ENCODE measurements around the gene TECRL. TPM values are rescaled to one million over a fixed set of nuclear protein-coding genes. Genes with fewer than 3 reads are reported as not detected.
A peak's percentile ranks its signal among the peaks of the same experiment; 100 is the strongest.

The TECRL gene
- not detected in 2 replicates for total RNA-seq (2014; rRNA removed; shearing (Covaris generic))

GRCh38 chr4:64409300-64409699 lies at the start of gene TECRL:
Gene TECRL (minus strand): TSS chr4:64409450. CDS start chr4:64409351, 99 bp downstream.
- DNase-seq (ENCODE audit: low spot score), result no peak

GRCh38 chr4:64432674-64433073 lies 23.4 kb upstream of the TECRL start:
- no peak for DNase-seq (ENCODE audit: low spot score)

GRCh38 chr4:64430933-64431332 lies 21.7 kb upstream of the TECRL start:
- DNase-seq (ENCODE audit: low spot score), result no peak

- DNase-seq (ENCODE audit: low spot score), result peak; percentile 40
Measured at GRCh38 chr4:64417974-64418373, 8.7 kb upstream of the TECRL start.

- no peak for DNase-seq (ENCODE audit: low spot score)
Measured at GRCh38 chr4:64407000-64407399, 2.2 kb downstream of the TECRL start.

- DNase-seq (ENCODE audit: low spot score), result no peak
Measured at GRCh38 chr4:64405761-64406160, 3.5 kb downstream of the TECRL start.

GRCh38 chr4:64402684-64403083 lies 6.6 kb downstream of the TECRL start:
- no peak for DNase-seq (ENCODE audit: low spot score)

GRCh38 chr4:64399313-64400109 lies 9.7 kb downstream of the TECRL start:
- no peak for DNase-seq (ENCODE audit: low spot score)

GRCh38 chr4:64394469-64394868 lies 14.8 kb downstream of the TECRL start:
- DNase-seq (ENCODE audit: low spot score), result no peak

GRCh38 chr4:64388252-64388651 lies 21.0 kb downstream of the TECRL start:
- DNase-seq (ENCODE audit: low spot score), result no peak

- DNase-seq (ENCODE audit: low spot score), result no peak
Measured at GRCh38 chr4:64385220-64385619, 24.0 kb downstream of the TECRL start.

GRCh38 chr4:64384237-64385203 lies 24.7 kb downstream of the TECRL start:
- no peak for DNase-seq (ENCODE audit: low spot score)

- DNase-seq (ENCODE audit: low spot score), result no peak
Measured at GRCh38 chr4:64368741-64369140, 40.5 kb downstream of the TECRL start.

GRCh38 chr4:64361399-64361740 lies 47.9 kb downstream of the TECRL start:
- no peak for DNase-seq (ENCODE audit: low spot score)

- DNase-seq (ENCODE audit: low spot score), result no peak
Measured at GRCh38 chr4:64360664-64361398, 48.4 kb downstream of the TECRL start.

- DNase-seq (ENCODE audit: low spot score), result no peak
Measured at GRCh38 chr4:64359489-64359888, 49.8 kb downstream of the TECRL start.

- no peak for DNase-seq (ENCODE audit: low spot score)
Measured at GRCh38 chr4:64353904-64354303, 55.3 kb downstream of the TECRL start.

- no peak for DNase-seq (ENCODE audit: low spot score)
Measured at GRCh38 chr4:64341711-64342110, 67.5 kb downstream of the TECRL start.

- no peak for DNase-seq (ENCODE audit: low spot score)
Measured at GRCh38 chr4:64340218-64341110, 68.8 kb downstream of the TECRL start.

GRCh38 chr4:64334964-64335363 lies 74.3 kb downstream of the TECRL start:
- DNase-seq (ENCODE audit: low spot score), result no peak

GRCh38 chr4:64330143-64330542 lies 79.1 kb downstream of the TECRL start:
- peak; percentile 11 for DNase-seq (ENCODE audit: low spot score)

Data from HT-29 (cell line).